GM23338 (cell line): ENCODE measurements around the gene MYL5.

Experiments used
- CTCF ChIP-seq, 2 experiments: fragments of 200-600 bp in 1 of 2; sonication (generic) in 1 of 2; conservative IDR thresholded peaks; 2 replicates each; pipeline versions ENCODE4 v1.5.1 to v1.6.1; 2016 to 2017; ENCODE audit warnings: antibody characterized with exemption in 2 of 2, low read depth in 2 of 2, mild to moderate bottlenecking in 2 of 2, moderate library complexity in 1 of 2
- EZH2 ChIP-seq: fragments of 200-600 bp; sonication (generic); IDR thresholded peaks from one replicate; pipeline ENCODE4 v1.8.0; 2017; ENCODE audit warnings: antibody characterized with exemption, mild to moderate bottlenecking, low read depth; ENCODE audit not compliant: unreplicated experiment
- EZH2phosphoT487 ChIP-seq: fragments of 200-600 bp; sonication (generic); IDR thresholded peaks from one replicate; pipeline ENCODE4 v1.8.1; 2018; ENCODE audit warnings: antibody characterized with exemption; ENCODE audit not compliant: unreplicated experiment

- TF ChIP-seq EZH2phosphoT487 (no peak), EZH2 (no peak), CTCF (conservative IDR thresholded peaks at IDR 0.05; ENCODE audit: low read depth in 2 of 2) (peak; percentile 74 to 96)
These were observed at the start of gene MYL5, which contains the start of gene ATP5ME for GRCh38 chr4:674172-675035.
